NK-92 (cell line): ENCODE measurements around the gene FRMD4A.

Experiments
- DNase-seq: peaks from one replicate; lab custom pipeline; 2025; ENCODE audit not compliant: unreplicated experiment; lab: John Stamatoyannopoulos, UW

FRMD4A gene

GRCh38 chr10:13693783-13694700 lies 636.7 kb downstream of the FRMD4A start:
- no peak for DNase-seq

GRCh38 chr10:13690281-13690825 lies 640.4 kb downstream of the FRMD4A start:
- no peak for DNase-seq

- DNase-seq = no peak
These were observed 644.4 kb downstream of the FRMD4A start for GRCh38 chr10:13686331-13686752.

DNA sequence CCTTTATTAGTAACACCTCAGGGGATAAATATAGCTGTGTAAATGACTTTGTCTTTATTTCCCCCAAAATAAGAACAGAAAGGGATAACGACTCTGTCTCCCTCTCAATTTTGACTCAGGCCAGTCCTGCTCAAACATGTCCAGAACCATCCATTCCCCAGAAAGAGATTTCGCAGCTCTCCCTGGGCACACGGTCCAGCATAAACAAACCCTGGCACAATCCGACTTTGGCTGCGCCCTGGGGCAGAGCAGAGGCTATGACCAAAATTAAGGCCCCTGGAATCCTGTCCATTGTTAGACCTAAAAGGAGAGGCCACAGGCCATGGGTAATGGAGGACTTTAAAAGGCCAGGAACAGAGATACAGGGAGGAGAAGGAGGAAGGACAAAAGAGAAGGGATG lies 644.8 kb downstream of the FRMD4A start:
- DNase-seq = no peak

GRCh38 chr10:13684806-13685482 lies 645.8 kb downstream of the FRMD4A start:
- DNase-seq = no peak

- DNase-seq = no peak
These were observed 646.4 kb downstream of the FRMD4A start for GRCh38 chr10:13684252-13684791.

DNA sequence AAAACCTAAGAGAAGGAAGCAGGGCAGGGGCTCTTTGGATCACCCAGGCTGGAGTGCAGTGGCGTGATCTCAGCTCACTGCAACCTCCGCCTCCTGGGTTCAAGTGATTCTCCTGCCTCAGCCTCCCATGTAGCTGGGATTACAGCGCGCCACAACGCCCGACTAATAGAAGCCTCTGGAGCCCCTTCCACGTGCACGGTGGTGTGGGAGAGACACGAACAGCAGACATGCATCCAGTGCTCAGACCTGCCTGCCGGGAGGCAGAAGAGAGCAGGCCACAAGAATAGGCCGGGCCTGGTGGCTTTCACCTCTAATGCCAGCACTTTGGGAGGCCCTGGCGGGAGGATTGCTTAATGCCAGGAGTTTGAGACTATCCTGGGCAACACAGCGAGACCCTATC lies 647.7 kb downstream of the FRMD4A start:
- DNase-seq = no peak

- no peak for DNase-seq
These were observed 648.8 kb downstream of the FRMD4A start for GRCh38 chr10:13681960-13682359.

GRCh38 chr10:13681528-13681927 lies 649.2 kb downstream of the FRMD4A start:
- no peak for DNase-seq

GRCh38 chr10:13681095-13681494 lies 649.6 kb downstream of the FRMD4A start:
- no peak for DNase-seq

DNA sequence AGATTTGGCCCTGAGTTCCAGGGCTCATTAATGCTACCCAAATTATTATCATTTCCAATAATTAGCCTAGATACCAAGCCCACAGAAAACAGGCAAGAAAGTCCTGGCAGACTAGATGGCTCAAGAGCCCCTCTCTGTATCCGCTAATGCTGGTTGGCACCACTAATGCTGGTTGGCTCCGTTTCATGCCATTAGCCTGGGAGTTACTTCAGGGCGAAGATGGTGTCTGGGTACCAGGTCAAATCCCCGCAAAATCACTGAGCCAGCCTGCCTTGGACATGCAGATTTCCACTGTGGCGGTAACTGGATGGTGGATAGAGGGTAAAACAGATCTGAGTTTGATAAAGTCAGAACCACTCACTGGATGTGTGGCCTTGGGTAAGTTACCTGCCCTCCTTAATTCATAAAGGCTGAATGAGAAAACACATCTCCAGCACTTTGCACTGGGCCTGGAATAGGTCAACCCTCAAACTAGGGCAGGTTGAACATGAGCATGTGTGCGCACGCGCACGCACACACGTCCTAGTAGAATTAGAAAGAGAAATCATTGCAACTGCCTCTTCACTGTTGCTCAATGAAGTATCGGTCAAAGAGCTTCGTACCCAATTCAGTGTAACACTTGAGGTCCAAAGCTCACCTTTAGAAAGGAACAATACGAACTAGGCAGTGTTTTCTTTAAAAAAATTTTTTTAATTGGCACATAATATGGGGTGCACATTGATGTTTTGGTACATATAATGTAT lies 652.5 kb downstream of the FRMD4A start:
- DNase-seq = no peak

DNA sequence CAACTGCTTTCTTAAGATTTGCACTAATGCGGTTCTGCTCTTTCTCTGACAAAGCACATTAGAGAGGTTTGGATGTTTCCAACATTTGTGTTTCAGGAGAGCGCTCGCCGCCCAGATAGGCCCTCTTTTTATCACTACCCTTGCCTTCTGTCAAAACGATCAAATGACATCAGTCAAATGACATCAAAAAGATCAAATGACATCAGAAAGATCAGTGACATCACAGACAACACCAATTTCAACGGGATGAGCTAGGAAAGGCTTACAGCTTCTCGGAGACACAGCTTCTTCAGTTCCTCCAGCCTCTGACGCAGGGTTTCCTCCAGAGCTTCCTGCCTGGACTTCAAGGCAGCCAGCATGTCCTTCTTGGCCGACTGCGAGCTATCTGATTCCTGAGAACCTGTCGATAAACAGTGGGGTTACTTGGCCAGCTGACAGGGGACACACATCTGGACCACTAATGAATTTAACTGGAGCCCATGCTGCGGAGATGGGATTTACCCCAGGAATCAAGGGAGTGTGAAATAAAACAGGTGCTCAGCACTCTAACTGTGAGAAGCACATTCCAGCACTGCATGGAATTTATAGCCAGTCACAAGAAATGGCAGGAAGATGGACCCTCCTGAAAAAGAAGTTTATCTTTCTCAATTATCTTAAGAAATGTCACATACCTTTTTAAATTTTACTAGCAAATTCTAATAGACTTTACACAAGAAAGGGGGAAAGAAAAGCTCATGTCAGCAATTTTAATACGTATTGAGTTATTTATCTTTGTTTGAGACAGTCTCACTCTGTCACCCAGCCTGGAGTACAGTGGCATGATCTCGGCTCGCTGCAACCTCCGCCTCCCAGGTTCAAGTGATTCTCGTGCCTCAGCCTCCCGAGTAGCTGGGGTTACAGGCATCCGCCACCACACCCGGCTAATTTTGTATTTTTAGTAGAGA lies 655.8 kb downstream of the FRMD4A start:
- no peak for DNase-seq

DNA sequence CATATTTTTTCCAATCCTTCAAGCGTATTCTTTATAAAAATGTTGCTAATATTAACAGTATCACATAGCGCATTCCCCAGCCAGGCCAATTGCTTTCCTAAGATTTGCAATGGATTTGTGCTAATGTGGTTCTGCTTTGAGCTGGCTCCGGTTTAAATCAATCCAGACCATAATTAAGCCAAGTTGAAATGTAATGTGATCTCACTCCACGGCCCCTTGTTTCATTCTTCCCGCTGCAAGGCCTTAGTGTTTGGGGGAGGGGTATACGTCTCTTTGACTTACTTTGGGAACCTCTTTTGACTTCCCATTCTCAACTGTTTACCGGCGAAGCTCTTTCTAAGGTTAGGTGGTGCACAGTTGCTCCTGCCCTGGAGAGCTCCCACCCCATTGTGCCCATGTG lies 657.6 kb downstream of the FRMD4A start:
- no peak for DNase-seq

GRCh38 chr10:13672548-13672947 lies 658.2 kb downstream of the FRMD4A start:
- no peak for DNase-seq

DNA sequence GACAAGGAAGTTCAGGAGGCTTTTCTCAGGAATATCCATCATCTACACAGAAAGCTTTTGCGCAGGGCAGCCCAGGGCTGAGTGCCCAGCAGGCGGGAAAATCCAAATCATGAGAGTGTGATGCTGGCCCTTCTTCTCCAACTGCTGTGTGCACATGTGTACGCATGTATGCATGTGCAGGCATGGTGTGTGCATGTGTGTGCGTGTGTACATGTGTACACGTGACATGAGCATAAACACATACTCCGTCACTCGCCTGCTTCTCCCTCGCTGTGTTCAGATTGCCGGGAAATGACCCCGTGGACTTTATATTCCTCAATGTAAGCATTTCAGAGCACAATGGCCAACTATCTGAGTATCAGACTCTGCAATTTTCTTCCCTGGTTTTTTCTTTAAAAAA lies 658.8 kb downstream of the FRMD4A start:
- DNase-seq = no peak

GRCh38 chr10:13670311-13670710 lies 660.4 kb downstream of the FRMD4A start:
- DNase-seq = no peak

- DNase-seq = no peak
These were observed 660.8 kb downstream of the FRMD4A start for GRCh38 chr10:13669901-13670300.

- DNase-seq = no peak
These were observed 661.4 kb downstream of the FRMD4A start for GRCh38 chr10:13669182-13669855.

DNA sequence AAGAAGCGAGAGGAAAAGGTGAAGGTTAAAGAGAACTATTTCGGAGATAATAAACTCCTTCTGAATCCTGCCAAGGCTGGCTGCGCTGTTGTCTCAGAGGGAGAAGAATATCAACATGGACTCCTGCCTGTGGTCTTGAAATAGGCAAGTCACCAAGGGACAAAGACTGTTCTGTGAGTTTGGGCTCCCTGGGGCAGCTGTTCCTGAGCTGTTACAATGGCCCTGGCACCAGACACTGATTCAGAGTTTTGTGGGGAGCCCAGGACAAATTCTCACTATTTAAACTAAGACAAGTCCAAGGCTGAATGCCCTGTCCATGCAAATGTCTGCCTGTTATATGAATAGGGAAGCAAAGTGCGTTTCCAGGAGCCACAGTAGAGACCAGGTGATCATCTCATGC lies 662.6 kb downstream of the FRMD4A start:
- DNase-seq = no peak
